HepG2 (cell line): ENCODE results near the gene TSPAN3. TPM values are rescaled to one million over a fixed set of nuclear protein-coding genes. Genes with fewer than 3 reads are reported as not detected.

Experiments
- ATAC-seq: fragments of 200-7000 bp; cut with Tn5 transposase; 3 replicates; pipeline ENCODE4 v1.9.1; 2020; ENCODE audit warnings: mild to moderate bottlenecking, moderate library complexity
- BruUV-seq: library from RNA; stranded (reverse); fragments of 400-500 nt; replicated peaks from 2 replicates; lab custom pipeline; 2021; lab: Mats Ljungman, UMichigan
- CTCF ChIA-PET: fragments of 300-600 bp; formaldehyde crosslinking; extraction: SDS; loops from one replicate; lab custom pipeline; 2021; ENCODE audit warnings: low total read pairs, inconsistent platforms, low intra/inter-chr PET ratio; lab: Yijun Ruan, JAX
- POLR2A ChIA-PET: fragments of 350-600 bp; sonication (Branson Sonifier 250); formaldehyde crosslinking; loops from one replicate; lab custom pipeline; 2020; ENCODE audit warnings: antibody characterized with exemption, inconsistent platforms; lab: Yijun Ruan, JAX
- DNase-seq: peaks from one replicate; pipeline ENCODE4 v3.0.0-alpha.2; 2015; ENCODE audit warnings: low spot score
- FAIRE-seq: peaks from 3 replicates; lab custom pipeline; 2011; peaks lifted over from hg19 to GRCh38; lab: Jason Lieb, UNC
- H2AFZ ChIP-seq: one replicate; pipeline ENCODE4 v1.6.1; 2011; ENCODE audit warnings: low read length, inconsistent platforms
- H3K27ac ChIP-seq: fragments of 300-600 bp; 3 replicates; pipeline ENCODE4 v1.8.0; 2011; ENCODE audit warnings: mixed run types, mild to moderate bottlenecking, mixed read lengths, low read length, inconsistent platforms; ENCODE audit not compliant: insufficient read depth; ENCODE audit errors: extremely low read length
- H3K27me3 ChIP-seq, 2 experiments: fragments of 200-600 bp in 1 of 2; 2 replicates in 1 of 2; 3 replicates in 1 of 2; pipeline versions ENCODE4 v1.6.0 to v1.8.0; 2011; ENCODE audit warnings: low read length in 2 of 2, mild to moderate bottlenecking in 2 of 2, moderate library complexity in 2 of 2, inconsistent platforms in 1 of 2; ENCODE audit not compliant: insufficient read depth in 2 of 2, control insufficient read depth in 1 of 2
- H3K36me3 ChIP-seq, 2 experiments: fragments of 200-600 bp in 1 of 2; replicated peaks in 1 of 2; 2 replicates in 1 of 2; 3 replicates in 1 of 2; pipeline versions ENCODE4 v1.5.1 to v1.8.0; 2011; ENCODE audit warnings: low read length in 2 of 2, inconsistent platforms in 1 of 2; ENCODE audit not compliant: insufficient read depth in 2 of 2, control insufficient read depth in 1 of 2
- H3K4me1 ChIP-seq: 2 replicates; pipeline ENCODE4 v1.5.1; 2012; ENCODE audit warnings: low read length, inconsistent platforms; ENCODE audit not compliant: insufficient read depth
- H3K4me2 ChIP-seq: 2 replicates; pipeline ENCODE4 v1.6.0; 2011; ENCODE audit warnings: low read depth, low read length, inconsistent platforms
- H3K4me3 ChIP-seq, 3 experiments: fragments of 200-600 bp in 1 of 3; sonication (generic), shearing (Covaris generic) in 1 of 3; replicated peaks in 1 of 3; 2 replicates each; pipeline ENCODE4 v1.5.1; 2011 to 2016; ENCODE audit warnings: low read length in 3 of 3, inconsistent platforms in 2 of 3, low read depth in 2 of 3, mild to moderate bottlenecking in 2 of 3, control low read depth in 1 of 3, mixed read lengths in 1 of 3; ENCODE audit not compliant: insufficient read depth in 1 of 3
- H3K79me2 ChIP-seq: one replicate; pipeline ENCODE4 v1.6.1; 2011; ENCODE audit warnings: low read length, inconsistent platforms; ENCODE audit not compliant: insufficient read depth
- H3K9ac ChIP-seq: 2 replicates; pipeline ENCODE4 v1.6.0; 2011; ENCODE audit warnings: mild to moderate bottlenecking, low read depth, low read length, inconsistent platforms; ENCODE audit not compliant: insufficient read depth
- H3K9me3 ChIP-seq: 2 replicates; pipeline ENCODE4 v1.5.1; 2012; ENCODE audit warnings: mild to moderate bottlenecking, low read length
- H4K20me1 ChIP-seq: 2 replicates; pipeline ENCODE4 v1.6.0; 2011; ENCODE audit warnings: inconsistent platforms, mild to moderate bottlenecking, low read length, moderate library complexity; ENCODE audit not compliant: insufficient read depth
- BRD4 ChIP-seq: sonication (generic); formaldehyde crosslinking; IDR thresholded peaks from 2 replicates; pipeline ENCODE4 v1.4.0; 2020; ENCODE audit warnings: missing genetic modification reagents
- FIP1L1 ChIP-seq: fragments of 200-400 bp; formaldehyde crosslinking; IDR thresholded peaks from 2 replicates; pipeline ENCODE4 v1.6.1; 2018; ENCODE audit warnings: low read depth, mild to moderate bottlenecking, low read length, moderate library complexity, borderline replicate concordance; ENCODE audit not compliant: insufficient read depth
- GPN1 ChIP-seq: sonication (generic); formaldehyde crosslinking; IDR thresholded peaks from 2 replicates; pipeline ENCODE4 v1.5.1; 2020; ENCODE audit warnings: missing genetic modification reagents, borderline replicate concordance
- KLF15 ChIP-seq: sonication (generic); formaldehyde crosslinking; IDR thresholded peaks from 2 replicates; pipeline ENCODE4 v1.8.1; 2023; ENCODE audit warnings: borderline replicate concordance, mild to moderate bottlenecking, inconsistent platforms, missing genetic modification reagents, mixed read lengths
- MBNL3 ChIP-seq: fragments of 250-450 bp; sonication (Bioruptor Pico); conservative IDR thresholded peaks from 2 replicates; pipeline ENCODE4 v1.8.0; 2022; ENCODE audit warnings: mild to moderate bottlenecking, inconsistent platforms
- MXI1 ChIP-seq: IDR thresholded peaks from 3 replicates; pipeline ENCODE4 v1.6.1; 2012; ENCODE audit warnings: low read depth, low read length, inconsistent platforms, borderline replicate concordance
- ZEB1 ChIP-seq: IDR thresholded peaks from 2 replicates; pipeline ENCODE4 v1.6.1; 2012; ENCODE audit warnings: mild to moderate bottlenecking, low read depth, inconsistent platforms; ENCODE audit not compliant: insufficient replicate concordance
- ZNF441 ChIP-seq: sonication (generic); formaldehyde crosslinking; IDR thresholded peaks from 2 replicates; pipeline ENCODE4 v1.7.0; 2021; ENCODE audit warnings: missing genetic modification reagents, borderline replicate concordance
- ZNF619 ChIP-seq: sonication (generic); formaldehyde crosslinking; IDR thresholded peaks from 2 replicates; pipeline ENCODE4 v1.4.0; 2020; ENCODE audit warnings: mild to moderate bottlenecking, missing genetic modification reagents
- ZNF839 ChIP-seq: sonication (generic); formaldehyde crosslinking; IDR thresholded peaks from 2 replicates; pipeline ENCODE4 v1.4.0; 2020; ENCODE audit warnings: missing genetic modification reagents, mild to moderate bottlenecking, borderline replicate concordance
- WGBS: methylation state at CpG from one replicate; pipeline ENCODE4 v1.1.6; 2017; ENCODE audit warnings: low lambda C conversion rate; 5-methylcytosine and 5-hydroxymethylcytosine counted together
- in situ Hi-C: cut with HindIII; loops from 2 replicates; pipeline ENCODE4 v1.10.0; 2017; ENCODE audit warnings: low pct_unique_long_range_greater_than_20kb; ENCODE audit not compliant: extremely low pct_ligation_motif_present
- intact Hi-C: fragments of 100-400 bp; cut with micrococcal nuclease; formaldehyde crosslinking; loops from one replicate; pipeline ENCODE4 v1.10.0; 2022; ENCODE audit not compliant: unreplicated experiment
- polyA plus RNA-seq, 8 experiments: library from polyadenylated mRNA; depleted of rRNA in 3 of 8; stranded (reverse) in 7 of 8; unstranded in 1 of 8; fragments of >200 nt; fragmentation: Illumina TruSeq in 4 of 8; extraction: Trizol in 4 of 8; gene quantifications; 2 replicates each; pipeline versions ENCODE4 v1.2.1 to v1.2.3, GENCODE V29; 2011 to 2016; ENCODE audit warnings: low read depth in 4 of 8, missing spikeins in 1 of 8, mixed read lengths in 1 of 8; ENCODE audit not compliant: insufficient read depth in 1 of 8
- total RNA-seq, 5 experiments: library from RNA; depleted of rRNA; stranded (reverse); fragments of >200 nt; fragmentation: Illumina TruSeq; extraction: Trizol; gene quantifications; 2 replicates each; pipeline ENCODE4 v1.2.3, GENCODE V29; 2016; ENCODE audit warnings: low read depth in 1 of 5
- TF ChIP-seq, protein P1 (sequence below): sonication (generic); formaldehyde crosslinking; IDR thresholded peaks from 2 replicates; pipeline ENCODE4 v1.4.0; 2020; ENCODE audit warnings: missing genetic modification reagents, mild to moderate bottlenecking, borderline replicate concordance
- TF ChIP-seq, protein P2 (sequence below): sonication (generic); formaldehyde crosslinking; IDR thresholded peaks from 2 replicates; pipeline ENCODE4 v1.5.1; 2020; ENCODE audit warnings: missing genetic modification reagents, mild to moderate bottlenecking, borderline replicate concordance
- TF ChIP-seq, protein P3 (sequence below): sonication (generic); formaldehyde crosslinking; IDR thresholded peaks from 2 replicates; pipeline ENCODE4 v1.5.0; 2020; ENCODE audit warnings: missing genetic modification reagents
- TF ChIP-seq, protein P4 (sequence below): IDR thresholded peaks from 2 replicates; pipeline ENCODE4 v1.6.1; 2016; ENCODE audit warnings: low read depth, missing genetic modification reagents, missing compliant biosample characterization

TSPAN3 gene
- total and polyA plus RNA-seq, 2 of the 13 experiments (the other 11 are each of a cell fraction or from before 2014, with no cell fraction given) = 167 to 170 TPM

DNA sequence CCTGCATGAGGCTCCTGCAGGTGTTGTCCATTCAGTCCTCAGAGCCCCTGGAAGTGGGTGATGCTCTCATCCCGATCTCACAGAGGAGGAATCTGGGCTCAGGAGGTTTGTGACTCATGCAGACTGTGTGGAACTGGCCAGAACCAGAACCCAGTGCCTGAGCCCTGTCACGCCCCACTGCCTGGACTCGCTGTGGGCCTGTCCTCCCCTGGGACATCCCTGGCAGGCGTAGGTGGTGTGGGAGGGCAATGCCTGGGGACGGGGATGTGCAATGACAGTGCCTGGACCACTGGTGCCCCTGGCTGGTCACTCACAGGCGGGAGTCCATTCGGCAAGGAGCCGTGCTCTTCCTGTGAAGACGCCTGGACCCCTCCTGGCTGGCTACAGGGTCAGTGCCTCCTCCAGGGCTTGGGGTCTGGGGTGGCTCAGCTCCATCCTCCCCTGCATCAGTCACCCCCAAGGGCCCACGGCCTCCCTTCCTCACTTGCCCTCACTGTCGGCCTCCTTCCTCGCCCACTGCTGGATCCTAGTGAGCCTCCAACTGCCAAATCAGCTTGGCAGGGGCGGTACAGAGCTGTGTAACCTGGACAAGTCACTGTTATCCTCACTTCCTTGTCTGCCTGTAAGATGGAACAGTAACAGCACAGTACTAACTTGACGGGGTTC, 61.1 kb downstream of the TSPAN3 start:
- 45% methylated on average over 4 of the region's 14 CpGs for WGBS
- BruUV-seq = no TSS peak
- no peak overlapping the region for H3K27ac ChIP-seq
- TF ChIP-seq ZNF441 (CRISPR knock-in tag) (no peak), MXI1 (no peak), FIP1L1 (no peak), BRD4 (no peak), MBNL3 (CRISPR knock-in tag) (no peak), KLF15 (CRISPR knock-in tag) (no peak), GPN1 (CRISPR knock-in tag) (no peak), ZNF839 (CRISPR knock-in tag) (no peak), ZNF619 (CRISPR knock-in tag) (no peak), ZEB1 (no peak)
- TF ChIP-seq, protein P1, sequence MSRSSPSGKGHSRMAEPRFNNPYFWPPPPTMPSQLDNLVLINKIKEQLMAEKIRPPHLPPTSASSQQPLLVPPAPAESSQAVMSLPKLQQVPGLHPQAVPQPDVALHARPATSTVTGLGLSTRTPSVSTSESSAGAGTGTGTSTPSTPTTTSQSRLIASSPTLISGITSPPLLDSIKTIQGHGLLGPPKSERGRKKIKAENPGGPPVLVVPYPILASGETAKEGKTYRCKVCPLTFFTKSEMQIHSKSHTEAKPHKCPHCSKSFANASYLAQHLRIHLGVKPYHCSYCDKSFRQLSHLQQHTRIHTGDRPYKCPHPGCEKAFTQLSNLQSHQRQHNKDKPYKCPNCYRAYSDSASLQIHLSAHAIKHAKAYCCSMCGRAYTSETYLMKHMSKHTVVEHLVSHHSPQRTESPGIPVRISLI (CRISPR knock-in tag) = no peak
- TF ChIP-seq, protein P2, sequence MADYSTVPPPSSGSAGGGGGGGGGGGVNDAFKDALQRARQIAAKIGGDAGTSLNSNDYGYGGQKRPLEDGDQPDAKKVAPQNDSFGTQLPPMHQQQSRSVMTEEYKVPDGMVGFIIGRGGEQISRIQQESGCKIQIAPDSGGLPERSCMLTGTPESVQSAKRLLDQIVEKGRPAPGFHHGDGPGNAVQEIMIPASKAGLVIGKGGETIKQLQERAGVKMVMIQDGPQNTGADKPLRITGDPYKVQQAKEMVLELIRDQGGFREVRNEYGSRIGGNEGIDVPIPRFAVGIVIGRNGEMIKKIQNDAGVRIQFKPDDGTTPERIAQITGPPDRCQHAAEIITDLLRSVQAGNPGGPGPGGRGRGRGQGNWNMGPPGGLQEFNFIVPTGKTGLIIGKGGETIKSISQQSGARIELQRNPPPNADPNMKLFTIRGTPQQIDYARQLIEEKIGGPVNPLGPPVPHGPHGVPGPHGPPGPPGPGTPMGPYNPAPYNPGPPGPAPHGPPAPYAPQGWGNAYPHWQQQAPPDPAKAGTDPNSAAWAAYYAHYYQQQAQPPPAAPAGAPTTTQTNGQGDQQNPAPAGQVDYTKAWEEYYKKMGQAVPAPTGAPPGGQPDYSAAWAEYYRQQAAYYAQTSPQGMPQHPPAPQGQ (CRISPR knock-in tag) = no peak
- TF ChIP-seq, protein P3, sequence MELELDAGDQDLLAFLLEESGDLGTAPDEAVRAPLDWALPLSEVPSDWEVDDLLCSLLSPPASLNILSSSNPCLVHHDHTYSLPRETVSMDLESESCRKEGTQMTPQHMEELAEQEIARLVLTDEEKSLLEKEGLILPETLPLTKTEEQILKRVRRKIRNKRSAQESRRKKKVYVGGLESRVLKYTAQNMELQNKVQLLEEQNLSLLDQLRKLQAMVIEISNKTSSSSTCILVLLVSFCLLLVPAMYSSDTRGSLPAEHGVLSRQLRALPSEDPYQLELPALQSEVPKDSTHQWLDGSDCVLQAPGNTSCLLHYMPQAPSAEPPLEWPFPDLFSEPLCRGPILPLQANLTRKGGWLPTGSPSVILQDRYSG (CRISPR knock-in tag) = no peak
- TF ChIP-seq, protein P4, sequence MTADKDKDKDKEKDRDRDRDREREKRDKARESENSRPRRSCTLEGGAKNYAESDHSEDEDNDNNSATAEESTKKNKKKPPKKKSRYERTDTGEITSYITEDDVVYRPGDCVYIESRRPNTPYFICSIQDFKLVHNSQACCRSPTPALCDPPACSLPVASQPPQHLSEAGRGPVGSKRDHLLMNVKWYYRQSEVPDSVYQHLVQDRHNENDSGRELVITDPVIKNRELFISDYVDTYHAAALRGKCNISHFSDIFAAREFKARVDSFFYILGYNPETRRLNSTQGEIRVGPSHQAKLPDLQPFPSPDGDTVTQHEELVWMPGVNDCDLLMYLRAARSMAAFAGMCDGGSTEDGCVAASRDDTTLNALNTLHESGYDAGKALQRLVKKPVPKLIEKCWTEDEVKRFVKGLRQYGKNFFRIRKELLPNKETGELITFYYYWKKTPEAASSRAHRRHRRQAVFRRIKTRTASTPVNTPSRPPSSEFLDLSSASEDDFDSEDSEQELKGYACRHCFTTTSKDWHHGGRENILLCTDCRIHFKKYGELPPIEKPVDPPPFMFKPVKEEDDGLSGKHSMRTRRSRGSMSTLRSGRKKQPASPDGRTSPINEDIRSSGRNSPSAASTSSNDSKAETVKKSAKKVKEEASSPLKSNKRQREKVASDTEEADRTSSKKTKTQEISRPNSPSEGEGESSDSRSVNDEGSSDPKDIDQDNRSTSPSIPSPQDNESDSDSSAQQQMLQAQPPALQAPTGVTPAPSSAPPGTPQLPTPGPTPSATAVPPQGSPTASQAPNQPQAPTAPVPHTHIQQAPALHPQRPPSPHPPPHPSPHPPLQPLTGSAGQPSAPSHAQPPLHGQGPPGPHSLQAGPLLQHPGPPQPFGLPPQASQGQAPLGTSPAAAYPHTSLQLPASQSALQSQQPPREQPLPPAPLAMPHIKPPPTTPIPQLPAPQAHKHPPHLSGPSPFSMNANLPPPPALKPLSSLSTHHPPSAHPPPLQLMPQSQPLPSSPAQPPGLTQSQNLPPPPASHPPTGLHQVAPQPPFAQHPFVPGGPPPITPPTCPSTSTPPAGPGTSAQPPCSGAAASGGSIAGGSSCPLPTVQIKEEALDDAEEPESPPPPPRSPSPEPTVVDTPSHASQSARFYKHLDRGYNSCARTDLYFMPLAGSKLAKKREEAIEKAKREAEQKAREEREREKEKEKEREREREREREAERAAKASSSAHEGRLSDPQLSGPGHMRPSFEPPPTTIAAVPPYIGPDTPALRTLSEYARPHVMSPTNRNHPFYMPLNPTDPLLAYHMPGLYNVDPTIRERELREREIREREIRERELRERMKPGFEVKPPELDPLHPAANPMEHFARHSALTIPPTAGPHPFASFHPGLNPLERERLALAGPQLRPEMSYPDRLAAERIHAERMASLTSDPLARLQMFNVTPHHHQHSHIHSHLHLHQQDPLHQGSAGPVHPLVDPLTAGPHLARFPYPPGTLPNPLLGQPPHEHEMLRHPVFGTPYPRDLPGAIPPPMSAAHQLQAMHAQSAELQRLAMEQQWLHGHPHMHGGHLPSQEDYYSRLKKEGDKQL (CRISPR knock-in tag) = no peak
- TF ChIP-seq, all 625 proteins: peak for 0
- intact Hi-C loops (no loop called here), in situ Hi-C loops (no loop called here)
- no peaks in the 10 kb centered on the region for H4K20me1 ChIP-seq
- H3K79me2 ChIP-seq = no peaks in the 10 kb centered on the region
- FAIRE-seq = no peak
- H3K27me3 ChIP-seq = peaks cover 5 to 56% of the 10 kb centered on the region in 2 experiments; a peak in 3 of 5 replicates
- no peaks in the 10 kb centered on the region for H3K36me3 ChIP-seq
- H3K9me3 ChIP-seq = no peaks in the 10 kb centered on the region
- POLR2A ChIA-PET = no interaction called here
- H3K4me2 ChIP-seq = no peak overlapping the region
- H2AFZ ChIP-seq = no peak overlapping the region
- no peak overlapping the region for H3K9ac ChIP-seq
- ATAC-seq = no peak
- H3K4me3 ChIP-seq = no peak overlapping the region
- CTCF ChIA-PET = no interaction called here
- H3K4me1 ChIP-seq = no peaks in the 10 kb centered on the region
- DNase-seq = no peak
